ENCODE results near the gene GCN1.
A peak's percentile ranks its signal among the peaks of the same experiment; 100 is the strongest.

DNA sequence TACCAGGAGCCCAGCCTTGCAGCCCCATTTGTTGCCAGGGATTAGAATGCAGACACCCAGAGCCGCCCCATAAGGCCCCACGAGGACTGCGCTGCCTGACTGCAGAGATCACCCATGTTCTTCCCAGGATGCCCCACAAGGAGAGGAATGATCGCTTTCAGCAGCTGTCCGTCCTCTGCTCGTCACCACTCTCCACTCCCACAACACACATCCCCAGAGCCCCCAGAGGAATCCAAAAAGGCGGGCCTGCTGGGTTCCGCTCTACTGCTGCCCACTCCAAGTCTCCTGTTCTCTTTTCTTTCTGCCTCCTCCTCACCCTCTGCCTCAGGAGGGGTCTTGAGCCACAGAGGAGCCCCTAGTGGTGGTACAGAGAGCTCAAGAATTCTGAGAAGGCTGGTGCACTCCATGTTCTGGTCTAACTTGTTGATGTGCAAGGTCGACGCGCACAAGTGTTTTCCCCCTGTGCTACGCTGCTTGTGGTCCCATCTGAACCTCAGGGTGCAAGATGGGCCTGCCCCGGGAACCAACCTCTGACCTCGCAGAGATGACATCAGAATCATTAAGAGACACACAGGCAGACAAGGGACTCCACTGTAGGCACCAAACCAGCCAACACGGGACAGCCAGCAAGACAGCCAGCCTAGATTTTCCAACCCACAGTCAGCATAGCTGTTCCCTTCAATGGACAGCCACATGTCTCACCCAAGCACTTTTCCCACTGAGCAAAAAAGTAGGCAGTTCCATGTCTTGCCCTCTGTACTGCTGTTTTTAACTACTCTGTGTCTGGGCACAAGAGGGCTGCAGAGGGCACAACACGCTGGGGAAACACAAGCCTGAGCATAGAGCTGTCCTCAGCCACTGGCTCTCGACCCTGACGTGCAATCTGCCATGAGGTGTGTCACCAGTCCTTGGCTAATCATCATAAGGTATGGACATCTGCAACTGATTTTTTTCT lies 41.1 kb upstream of the GCN1 start:
- TF ChIP-seq EZH2 (IDR thresholded peaks at IDR 0.05; ENCODE audit: borderline replicate concordance): no peak
- TF ChIP-seq, protein P1, sequence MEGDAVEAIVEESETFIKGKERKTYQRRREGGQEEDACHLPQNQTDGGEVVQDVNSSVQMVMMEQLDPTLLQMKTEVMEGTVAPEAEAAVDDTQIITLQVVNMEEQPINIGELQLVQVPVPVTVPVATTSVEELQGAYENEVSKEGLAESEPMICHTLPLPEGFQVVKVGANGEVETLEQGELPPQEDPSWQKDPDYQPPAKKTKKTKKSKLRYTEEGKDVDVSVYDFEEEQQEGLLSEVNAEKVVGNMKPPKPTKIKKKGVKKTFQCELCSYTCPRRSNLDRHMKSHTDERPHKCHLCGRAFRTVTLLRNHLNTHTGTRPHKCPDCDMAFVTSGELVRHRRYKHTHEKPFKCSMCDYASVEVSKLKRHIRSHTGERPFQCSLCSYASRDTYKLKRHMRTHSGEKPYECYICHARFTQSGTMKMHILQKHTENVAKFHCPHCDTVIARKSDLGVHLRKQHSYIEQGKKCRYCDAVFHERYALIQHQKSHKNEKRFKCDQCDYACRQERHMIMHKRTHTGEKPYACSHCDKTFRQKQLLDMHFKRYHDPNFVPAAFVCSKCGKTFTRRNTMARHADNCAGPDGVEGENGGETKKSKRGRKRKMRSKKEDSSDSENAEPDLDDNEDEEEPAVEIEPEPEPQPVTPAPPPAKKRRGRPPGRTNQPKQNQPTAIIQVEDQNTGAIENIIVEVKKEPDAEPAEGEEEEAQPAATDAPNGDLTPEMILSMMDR (IDR thresholded peaks at IDR 0.05; ENCODE audit: poor library complexity): peak; percentile 9
- no peak for TF ChIP-seq EZH2phosphoT487 (IDR thresholded peaks at IDR 0.05; ENCODE audit: low read depth, severe bottlenecking, unreplicated experiment)
